A549 (cell line): ENCODE results near the gene ANXA5. TPM values are rescaled to one million over a fixed set of nuclear protein-coding genes. Genes with fewer than 3 reads are reported as not detected.

Experiments used
- ATAC-seq, 2 experiments: fragments of 200-7000 bp in 1 of 2; fragments of >200 bp in 1 of 2; cut with Nextera tagmentation in 1 of 2; cut with Tn5 transposase in 1 of 2; 3 replicates each; pipeline versions ENCODE4 v1.8.0 to v1.9.1; 2018 to 2020; ENCODE audit warnings: mild to moderate bottlenecking in 1 of 2, moderate library complexity in 1 of 2
- CTCF ChIA-PET: fragments of 300-600 bp; sonication (Branson Sonifier 250); formaldehyde crosslinking; extraction: SDS; loops from one replicate; lab custom pipeline; 2021; ENCODE audit warnings: antibody characterized with exemption, inconsistent platforms; lab: Yijun Ruan, JAX
- POLR2A ChIA-PET: fragments of 350-600 bp; formaldehyde crosslinking; extraction: SDS; loops from one replicate; lab custom pipeline; 2021; ENCODE audit warnings: antibody characterized with exemption, inconsistent platforms; lab: Yijun Ruan, JAX
- DNase-seq, 2 experiments: peaks; one replicate each; pipeline versions ENCODE4 v3.0.0 to v3.0.0-alpha.2; 2011 to 2016; ENCODE audit warnings: low read depth in 1 of 2, low spot score in 1 of 2
- FAIRE-seq: peaks from 2 replicates; lab custom pipeline; 2011; peaks lifted over from hg19 to GRCh38; lab: Jason Lieb, UNC
- H3K27ac ChIP-seq, 2 experiments: fragments of >200 bp; sonication (Bioruptor Twin); formaldehyde crosslinking; 3 replicates each; pipeline ENCODE4 v1.5.1; 2016 to 2017
- H3K4me1 ChIP-seq: fragments of >200 bp; sonication (Bioruptor Twin); formaldehyde crosslinking; 3 replicates; pipeline ENCODE4 v1.6.1; 2016
- H3K4me2 ChIP-seq: fragments of >200 bp; sonication (Bioruptor Twin); formaldehyde crosslinking; 3 replicates; pipeline ENCODE4 v1.6.1; 2016
- H3K4me3 ChIP-seq: fragments of >200 bp; sonication (Bioruptor Twin); formaldehyde crosslinking; 3 replicates; pipeline ENCODE4 v1.5.1; 2016
- H3K9me3 ChIP-seq: fragments of >200 bp; sonication (Bioruptor Twin); formaldehyde crosslinking; 3 replicates; pipeline ENCODE4 v1.6.1; 2016
- BHLHE40 ChIP-seq: IDR thresholded peaks from 2 replicates; pipeline ENCODE4 v1.6.1; 2012; ENCODE audit warnings: low read depth, low read length, inconsistent platforms
- CBX2 ChIP-seq: fragments of 200-600 bp; sonication (generic); IDR thresholded peaks from 2 replicates; pipeline ENCODE4 v1.6.1; 2016; ENCODE audit warnings: low read depth, mild to moderate bottlenecking, borderline replicate concordance
- CBX8 ChIP-seq: fragments of 200-600 bp; sonication (generic); IDR thresholded peaks from 2 replicates; pipeline ENCODE4 v1.6.1; 2016
- CHD4 ChIP-seq: fragments of 200-600 bp; sonication (generic); IDR thresholded peaks from 2 replicates; pipeline ENCODE4 v1.6.1; 2016; ENCODE audit warnings: antibody characterized with exemption, mild to moderate bottlenecking, borderline replicate concordance
- CTCF ChIP-seq: fragments of >200 bp; sonication (Bioruptor Twin); formaldehyde crosslinking; IDR thresholded peaks from 3 replicates; pipeline ENCODE4 v1.5.1; 2016
- EHF ChIP-seq: fragments of 250-450 bp; sonication (Bioruptor Pico); IDR thresholded peaks from 2 replicates; pipeline ENCODE4 v1.5.0; 2020; ENCODE audit warnings: mild to moderate bottlenecking
- EHMT2 ChIP-seq: fragments of 200-600 bp; sonication (generic); IDR thresholded peaks from 2 replicates; pipeline ENCODE4 v1.6.1; 2016; ENCODE audit warnings: antibody characterized with exemption, low read depth, mild to moderate bottlenecking, moderate library complexity
- EP300 ChIP-seq, 2 experiments: fragments of >200 bp; sonication (Bioruptor Twin); formaldehyde crosslinking; IDR thresholded peaks; 2 replicates in 1 of 2; 3 replicates in 1 of 2; pipeline ENCODE4 v1.6.1; 2016 to 2017
- FOSL2 ChIP-seq, 2 experiments: fragments of 450-650 bp in 1 of 2; fragments of >200 bp in 1 of 2; sonication (Bioruptor Twin) in 1 of 2; formaldehyde crosslinking; IDR thresholded peaks; 2 replicates each; pipeline versions ENCODE4 v1.5.0 to v1.6.1; 2016 to 2020; ENCODE audit warnings: mild to moderate bottlenecking in 1 of 2, moderate library complexity in 1 of 2
- GATA3 ChIP-seq: IDR thresholded peaks from 2 replicates; pipeline ENCODE4 v1.6.1; 2012; ENCODE audit warnings: borderline replicate concordance
- HMGXB4 ChIP-seq: fragments of 250-450 bp; sonication (Bioruptor Pico); IDR thresholded peaks from 2 replicates; pipeline ENCODE4 v1.5.0; 2021; ENCODE audit warnings: mild to moderate bottlenecking, moderate library complexity, borderline replicate concordance
- HOXB5 ChIP-seq: fragments of 250-450 bp; sonication (Bioruptor Pico); IDR thresholded peaks from 2 replicates; pipeline ENCODE4 v1.5.0; 2020; ENCODE audit warnings: mild to moderate bottlenecking, moderate library complexity
- JUN ChIP-seq, 2 experiments: fragments of >200 bp; sonication (Bioruptor Twin); formaldehyde crosslinking; IDR thresholded peaks; 2 replicates in 1 of 2; 3 replicates in 1 of 2; pipeline ENCODE4 v1.6.1; 2016 to 2017
- JUNB ChIP-seq: fragments of >200 bp; sonication (Bioruptor Twin); formaldehyde crosslinking; IDR thresholded peaks from 2 replicates; pipeline ENCODE4 v1.6.1; 2016
- KDM5A ChIP-seq: fragments of 200-600 bp; sonication (generic); IDR thresholded peaks from 2 replicates; pipeline ENCODE4 v1.6.1; 2016; ENCODE audit warnings: antibody characterized with exemption, mild to moderate bottlenecking
- NFE2L2 ChIP-seq: fragments of 150-350 bp; conservative IDR thresholded peaks from 2 replicates; pipeline ENCODE4 v1.6.1; 2014; ENCODE audit warnings: low read length
- NPAS2 ChIP-seq: fragments of 250-450 bp; sonication (Bioruptor Pico); IDR thresholded peaks from 2 replicates; pipeline ENCODE4 v1.8.0; 2022; ENCODE audit warnings: mild to moderate bottlenecking, moderate library complexity, borderline replicate concordance
- NR3C1 ChIP-seq: fragments of >200 bp; sonication (Bioruptor Twin); formaldehyde crosslinking; IDR thresholded peaks from 3 replicates; pipeline ENCODE4 v1.6.1; 2017
- PHF8 ChIP-seq: fragments of 200-600 bp; sonication (generic); IDR thresholded peaks from 2 replicates; pipeline ENCODE4 v1.6.1; 2016; ENCODE audit warnings: low read depth, mild to moderate bottlenecking, antibody characterized with exemption, moderate library complexity, borderline replicate concordance
- RAD21 ChIP-seq, 2 experiments: fragments of >200 bp in 1 of 2; sonication (Bioruptor Twin) in 1 of 2; formaldehyde crosslinking in 1 of 2; IDR thresholded peaks in 1 of 2; conservative IDR thresholded peaks in 1 of 2; 2 replicates in 1 of 2; 3 replicates in 1 of 2; pipeline ENCODE4 v1.6.1; 2012 to 2018; ENCODE audit warnings: inconsistent platforms in 1 of 2
- RCOR1 ChIP-seq: fragments of 150-350 bp; IDR thresholded peaks from 2 replicates; pipeline ENCODE4 v1.6.1; 2014; ENCODE audit warnings: antibody characterized with exemption, low read length, low read depth
- SREBF2 ChIP-seq: fragments of 450-650 bp; IDR thresholded peaks from 2 replicates; pipeline ENCODE4 v1.6.1; 2014; ENCODE audit warnings: mild to moderate bottlenecking, moderate library complexity
- ZC3H11A ChIP-seq: fragments of 450-650 bp; IDR thresholded peaks from 2 replicates; pipeline ENCODE4 v1.6.1; 2014; ENCODE audit warnings: antibody characterized with exemption, mild to moderate bottlenecking
- ZFP36 ChIP-seq: fragments of 450-650 bp; IDR thresholded peaks from 2 replicates; pipeline ENCODE4 v1.6.1; 2014; ENCODE audit warnings: borderline replicate concordance; ENCODE audit not compliant: partially characterized antibody
- ZNF302 ChIP-seq: fragments of 250-450 bp; sonication (Bioruptor Pico); IDR thresholded peaks from 2 replicates; pipeline ENCODE4 v1.9.0; 2021; ENCODE audit warnings: inconsistent platforms, mild to moderate bottlenecking, moderate library complexity
- WGBS: methylation state at CpG from one replicate; pipeline ENCODE4 v1.1.6; 2017; ENCODE audit errors: missing lambda C conversion rate; 5-methylcytosine and 5-hydroxymethylcytosine counted together
- polyA plus RNA-seq, 4 experiments: library from polyadenylated mRNA; depleted of rRNA in 3 of 4; stranded (reverse); fragments of >200 nt; fragmentation: RNase III in 1 of 4; extraction: RNeasy Plus Mini Kit Qiagen cat#74134 plus additional on column Dnase treatment in 1 of 4; gene quantifications; 2 replicates in 3 of 4; 3 replicates in 1 of 4; pipeline ENCODE4 v1.2.3, GENCODE V29; 2011 to 2017
- TF ChIP-seq, protein P1 (sequence below): fragments of 150-350 bp; IDR thresholded peaks from 2 replicates; pipeline ENCODE4 v1.6.1; 2014; ENCODE audit warnings: low read depth, mild to moderate bottlenecking, low read length
- TF ChIP-seq, protein P2 (sequence below): IDR thresholded peaks from 2 replicates; pipeline ENCODE4 v1.6.1; 2012; ENCODE audit warnings: low read depth, borderline replicate concordance

ANXA5 gene
- polyA plus RNA-seq, 2 of the 4 experiments (the other 2 are of a cell fraction) = 356 to 441 TPM

DNA sequence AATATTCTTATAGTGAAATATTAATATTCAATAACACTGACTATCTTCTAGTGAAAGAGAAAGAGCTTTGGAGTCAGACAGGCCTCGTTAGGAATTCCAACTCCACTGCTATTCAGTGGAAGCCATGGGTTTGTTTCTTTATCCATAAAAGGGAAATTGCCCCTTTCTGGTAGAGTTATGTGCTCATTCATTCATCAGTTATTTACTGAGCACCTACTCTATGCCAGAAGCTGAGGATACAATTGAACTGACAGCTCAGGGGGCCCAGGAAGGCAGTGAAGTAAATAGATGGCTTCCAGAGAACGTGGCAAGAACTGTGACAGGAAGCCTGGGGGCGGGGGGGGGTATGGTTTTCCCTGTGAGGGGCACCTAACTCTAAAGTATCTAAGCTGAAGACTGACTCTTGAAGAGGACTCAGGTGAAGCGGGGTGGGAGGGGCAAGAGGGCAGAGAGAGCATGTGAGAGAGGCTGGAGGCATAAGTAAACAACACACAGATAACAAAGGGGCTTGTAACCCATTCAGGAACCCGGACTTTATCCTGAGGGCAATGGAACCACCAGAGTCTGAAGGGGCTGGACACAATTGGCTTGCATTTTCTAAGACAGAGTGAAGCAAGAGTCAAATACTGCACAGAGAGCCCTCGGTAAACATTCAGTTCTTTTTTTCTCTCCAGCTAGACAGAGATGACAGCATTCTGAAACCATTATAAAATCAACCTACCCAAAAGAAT lies 20.3 kb downstream of the ANXA5 start:
- no peaks in the 10 kb centered on the region for H3K4me1 ChIP-seq
- POLR2A ChIA-PET = interaction anchor here (1.6 kb wide), 1 partner anchor 20 kb away, joined by 6 read pairs; the partner anchor contains the start of gene ANXA5
- H3K27ac ChIP-seq = no peak overlapping the region
- no peaks in the 10 kb centered on the region for H3K9me3 ChIP-seq
- no peak overlapping the region for H3K4me3 ChIP-seq
- DNase-seq (no peak), FAIRE-seq (no peak), ATAC-seq (no peak; a peak in 1 of 6 replicates)
- CTCF ChIA-PET = interaction anchor here (1.0 kb wide), 2 partner anchors 19 to 21 kb away, joined by 3 to 4 read pairs; no protein-coding TSS in a partner anchor
- no peak for TF ChIP-seq NFE2L2
- no peak for TF ChIP-seq GATA3
- TF ChIP-seq SREBF2 = no peak
- WGBS = 86% methylated on average over 4 of the region's 6 CpGs
- H3K4me2 ChIP-seq = no peak overlapping the region

DNA sequence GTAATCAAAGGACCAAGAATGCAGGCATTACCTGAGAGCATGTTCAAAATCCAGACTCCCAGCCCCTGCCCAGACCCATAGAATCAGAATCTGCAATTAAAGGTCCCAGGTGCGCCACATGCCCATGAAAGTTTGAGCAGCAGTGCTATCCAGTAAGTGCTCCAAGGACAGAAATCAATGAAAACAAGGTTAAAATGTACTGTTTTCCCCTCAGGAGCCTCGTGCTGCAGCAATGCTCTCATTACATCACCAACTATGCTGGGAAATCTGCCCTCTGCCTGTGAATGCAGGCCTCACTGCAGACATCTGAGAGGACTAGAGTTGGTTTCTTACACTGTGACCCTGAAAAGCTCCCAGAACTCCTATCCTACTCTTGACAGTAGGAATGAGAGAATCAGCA lies 21.1 kb downstream of the ANXA5 start:
- FAIRE-seq = no peak
- Histone ChIP-seq H3K4me1 (no peaks in the 10 kb centered on the region), H3K4me3 (no peak overlapping the region), H3K9me3 (no peaks in the 10 kb centered on the region), H3K27ac (no peak overlapping the region), H3K4me2 (no peak overlapping the region)
- CTCF ChIA-PET = interaction anchor here (1.0 kb wide), 1 partner anchor 18 kb away, joined by 4 read pairs; no protein-coding TSS in a partner anchor
- WGBS = 78% methylated on average over 2 of the region's 2 CpGs
- ATAC-seq = peak; percentile 73 to 80
- POLR2A ChIA-PET = no interaction called here
- no peak for DNase-seq
- no peak for TF ChIP-seq ZFP36
- TF ChIP-seq, all 56 proteins: peak for 0

DNA sequence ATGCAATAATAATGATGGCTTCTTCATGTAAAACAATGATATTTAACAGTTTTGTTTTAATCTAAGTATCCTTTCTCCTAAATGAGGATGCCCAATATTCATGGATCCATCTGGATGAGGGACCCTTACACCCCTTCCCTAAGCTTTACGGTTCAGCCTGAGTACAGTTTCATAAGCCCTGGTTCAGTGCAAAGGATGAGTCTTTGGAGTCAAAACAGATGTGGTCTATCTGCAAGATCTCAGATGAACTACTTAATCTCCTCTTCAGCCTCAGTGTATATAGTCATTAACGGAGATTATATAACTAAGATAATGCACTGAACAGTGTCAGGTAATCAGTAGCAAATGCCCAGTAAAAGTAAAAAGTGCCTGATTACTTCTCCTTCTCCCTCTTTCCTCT lies 22.1 kb downstream of the ANXA5 start:
- POLR2A ChIA-PET = no interaction called here

DNA sequence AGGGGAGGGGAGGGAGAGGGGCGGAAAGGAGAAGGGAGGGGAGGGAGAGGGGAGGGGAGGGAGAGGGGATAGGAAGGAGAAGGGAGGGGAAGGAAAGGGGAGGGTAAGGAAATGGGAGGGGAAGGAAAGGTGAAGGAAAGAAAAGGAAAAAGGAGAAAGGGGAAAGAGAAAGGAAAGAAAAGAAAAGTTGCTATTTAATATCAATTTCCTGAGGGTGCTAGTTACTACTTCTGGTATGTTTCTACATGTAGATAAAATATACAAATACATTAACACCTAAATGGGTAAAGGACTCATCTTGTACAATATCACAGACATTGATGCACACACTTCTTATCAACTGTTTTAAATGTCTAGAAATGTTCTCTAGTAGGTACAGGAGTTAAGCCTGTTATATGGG lies 22.6 kb downstream of the ANXA5 start:
- ChIA-PET CTCF (no interaction called here), POLR2A (no interaction called here)
- Histone ChIP-seq H3K4me2 (no peak overlapping the region), H3K4me1 (no peaks in the 10 kb centered on the region; the same call in 2 of the 3 replicates), H3K9me3 (no peaks in the 10 kb centered on the region), H3K27ac (no peak overlapping the region), H3K4me3 (no peak overlapping the region)
- no CpG with 5 or more reads among the region's 1 CpG for WGBS
- FAIRE-seq = no peak
- no peak for DNase-seq
- TF ChIP-seq BHLHE40 (no peak), ZNF302 (no peak), HOXB5 (CRISPR knock-in tag) (no peak), CBX8 (no peak), NR3C1 (no peak), JUN (IDR thresholded peaks at IDR 0.05) (no peak), EHF (CRISPR knock-in tag) (no peak), SREBF2 (no peak), RCOR1 (no peak), ZC3H11A (no peak), GATA3 (no peak), EP300 (IDR thresholded peaks at IDR 0.05) (no peak), CHD4 (no peak), NPAS2 (CRISPR knock-in tag) (no peak), CTCF (no peak), PHF8 (no peak), HMGXB4 (CRISPR knock-in tag) (no peak), EHMT2 (no peak)
- TF ChIP-seq, protein P1, sequence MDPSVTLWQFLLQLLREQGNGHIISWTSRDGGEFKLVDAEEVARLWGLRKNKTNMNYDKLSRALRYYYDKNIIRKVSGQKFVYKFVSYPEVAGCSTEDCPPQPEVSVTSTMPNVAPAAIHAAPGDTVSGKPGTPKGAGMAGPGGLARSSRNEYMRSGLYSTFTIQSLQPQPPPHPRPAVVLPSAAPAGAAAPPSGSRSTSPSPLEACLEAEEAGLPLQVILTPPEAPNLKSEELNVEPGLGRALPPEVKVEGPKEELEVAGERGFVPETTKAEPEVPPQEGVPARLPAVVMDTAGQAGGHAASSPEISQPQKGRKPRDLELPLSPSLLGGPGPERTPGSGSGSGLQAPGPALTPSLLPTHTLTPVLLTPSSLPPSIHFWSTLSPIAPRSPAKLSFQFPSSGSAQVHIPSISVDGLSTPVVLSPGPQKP = no peak
- TF ChIP-seq, protein P2, sequence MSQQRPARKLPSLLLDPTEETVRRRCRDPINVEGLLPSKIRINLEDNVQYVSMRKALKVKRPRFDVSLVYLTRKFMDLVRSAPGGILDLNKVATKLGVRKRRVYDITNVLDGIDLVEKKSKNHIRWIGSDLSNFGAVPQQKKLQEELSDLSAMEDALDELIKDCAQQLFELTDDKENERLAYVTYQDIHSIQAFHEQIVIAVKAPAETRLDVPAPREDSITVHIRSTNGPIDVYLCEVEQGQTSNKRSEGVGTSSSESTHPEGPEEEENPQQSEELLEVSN = no peak
- ATAC-seq = no peak

More for the DNA sequence above, 22.1 kb downstream of the ANXA5 start:
- DNase-seq (no peak), FAIRE-seq (no peak), ATAC-seq (no peak)
- H3K27ac ChIP-seq = no peak overlapping the region
- no peaks in the 10 kb centered on the region for H3K9me3 ChIP-seq
- 92% methylated on average over 2 of the region's 2 CpGs for WGBS
- H3K4me1 ChIP-seq = no peaks in the 10 kb centered on the region
- no peak overlapping the region for H3K4me2 ChIP-seq
- no peak overlapping the region for H3K4me3 ChIP-seq
- no peak for TF ChIP-seq JUNB
- TF ChIP-seq KDM5A = no peak
- TF ChIP-seq RAD21 (conservative IDR thresholded peaks at IDR 0.05 in 1 of 2, IDR thresholded peaks at IDR 0.05 in 1 of 2) = no peak
- no peak for TF ChIP-seq FOSL2 (IDR thresholded peaks at IDR 0.05)
- no peak for TF ChIP-seq FOSL2 (CRISPR knock-in tag; IDR thresholded peaks at IDR 0.05)
- TF ChIP-seq CBX2 = no peak
- CTCF ChIA-PET = no interaction called here
